HepG2 (cell line): ENCODE results near the gene GLDN. TPM values are rescaled to one million over a fixed set of nuclear protein-coding genes. Genes with fewer than 3 reads are reported as not detected.

Source experiments
- FOXC1 ChIP-seq: sonication (generic); formaldehyde crosslinking; IDR thresholded peaks from 2 replicates; pipeline ENCODE4 v1.8.0; 2022; ENCODE audit warnings: mild to moderate bottlenecking, missing genetic modification reagents, borderline replicate concordance
- HMG20A ChIP-seq: IDR thresholded peaks from 2 replicates; pipeline ENCODE4 v1.6.1; 2016; ENCODE audit warnings: borderline replicate concordance
- LCORL ChIP-seq, 2 experiments: fragments of 450-650 bp in 1 of 2; sonication (generic) in 1 of 2; formaldehyde crosslinking in 1 of 2; IDR thresholded peaks; 2 replicates each; pipeline versions ENCODE4 v1.5.0 to v1.6.1; 2017 to 2020; ENCODE audit warnings: antibody characterized with exemption in 1 of 2, missing genetic modification reagents in 1 of 2
- PRMT3 ChIP-seq: sonication (generic); formaldehyde crosslinking; IDR thresholded peaks from 2 replicates; pipeline ENCODE4 v1.8.1; 2022; ENCODE audit warnings: low read depth, mild to moderate bottlenecking, moderate library complexity, missing genetic modification reagents, borderline replicate concordance
- RAD51 ChIP-seq: fragments of 450-650 bp; IDR thresholded peaks from 2 replicates; pipeline ENCODE4 v1.6.1; 2016; ENCODE audit warnings: borderline replicate concordance
- RBM22 ChIP-seq: fragments of 200-400 bp; formaldehyde crosslinking; optimal IDR thresholded peaks from 2 replicates; pipeline ENCODE3; 2017; ENCODE audit warnings: mild to moderate bottlenecking, low read length, moderate library complexity
- SCMH1 ChIP-seq: sonication (generic); formaldehyde crosslinking; IDR thresholded peaks from 2 replicates; pipeline ENCODE4 v1.9.0; 2021; ENCODE audit warnings: missing genetic modification reagents, mild to moderate bottlenecking, borderline replicate concordance
- SOX5 ChIP-seq: IDR thresholded peaks from 2 replicates; pipeline ENCODE4 v1.6.1; 2016; ENCODE audit warnings: borderline replicate concordance
- TBX3 ChIP-seq: fragments of 450-650 bp; IDR thresholded peaks from 2 replicates; pipeline ENCODE4 v1.6.1; 2017; ENCODE audit warnings: antibody characterized with exemption, mild to moderate bottlenecking, inconsistent platforms, borderline replicate concordance
- TRIM24 ChIP-seq: sonication (generic); formaldehyde crosslinking; IDR thresholded peaks from 2 replicates; pipeline ENCODE4 v1.8.0; 2022; ENCODE audit warnings: mild to moderate bottlenecking, missing genetic modification reagents
- U2AF2 ChIP-seq: fragments of 200-400 bp; formaldehyde crosslinking; IDR thresholded peaks from 2 replicates; pipeline ENCODE4 v1.6.1; 2017; ENCODE audit warnings: low read depth, mild to moderate bottlenecking, low read length
- YEATS4 ChIP-seq: sonication (generic); formaldehyde crosslinking; IDR thresholded peaks from 2 replicates; pipeline ENCODE4 v1.4.0; 2020; ENCODE audit warnings: missing genetic modification reagents, borderline replicate concordance
- ZFYVE20 ChIP-seq: sonication (generic); formaldehyde crosslinking; IDR thresholded peaks from 2 replicates; pipeline ENCODE4 v1.8.0; 2023; ENCODE audit warnings: low read depth, mild to moderate bottlenecking, moderate library complexity, missing genetic modification reagents, borderline replicate concordance
- ZNF333 ChIP-seq: sonication (generic); formaldehyde crosslinking; IDR thresholded peaks from 2 replicates; pipeline ENCODE4 v1.4.0; 2020; ENCODE audit warnings: mild to moderate bottlenecking, missing genetic modification reagents, borderline replicate concordance
- ZNF850 ChIP-seq: sonication (generic); formaldehyde crosslinking; conservative IDR thresholded peaks from 2 replicates; pipeline ENCODE4 v1.9.0; 2021; ENCODE audit warnings: mild to moderate bottlenecking, missing genetic modification reagents
- polyA plus RNA-seq, 8 experiments: library from polyadenylated mRNA; depleted of rRNA in 3 of 8; stranded (reverse) in 7 of 8; unstranded in 1 of 8; fragments of >200 nt; fragmentation: Illumina TruSeq in 4 of 8; extraction: Trizol in 4 of 8; gene quantifications; 2 replicates each; pipeline versions ENCODE4 v1.2.1 to v1.2.3, GENCODE V29; 2011 to 2016; ENCODE audit warnings: low read depth in 4 of 8, missing spikeins in 1 of 8, mixed read lengths in 1 of 8; ENCODE audit not compliant: insufficient read depth in 1 of 8
- total RNA-seq, 5 experiments: library from RNA; depleted of rRNA; stranded (reverse); fragments of >200 nt; fragmentation: Illumina TruSeq; extraction: Trizol; gene quantifications; 2 replicates each; pipeline ENCODE4 v1.2.3, GENCODE V29; 2016; ENCODE audit warnings: low read depth in 1 of 5
- TF ChIP-seq, protein P1 (sequence below): sonication (generic); formaldehyde crosslinking; IDR thresholded peaks from 2 replicates; pipeline ENCODE4 v1.4.0; 2020; ENCODE audit warnings: mild to moderate bottlenecking, missing genetic modification reagents, borderline replicate concordance
- TF ChIP-seq, protein P2 (sequence below): sonication (generic); IDR thresholded peaks from 2 replicates; pipeline ENCODE4 v1.6.1; 2016; ENCODE audit warnings: low read depth, borderline replicate concordance
- TF ChIP-seq, protein P3 (sequence below): sonication (generic); formaldehyde crosslinking; IDR thresholded peaks from 2 replicates; pipeline ENCODE4 v1.8.1; 2023; ENCODE audit warnings: mild to moderate bottlenecking, missing genetic modification reagents

GLDN gene
- total and polyA plus RNA-seq, 2 of the 13 experiments (the other 11 are each of a cell fraction or from before 2014, with no cell fraction given) = 0.86 to 1.0 TPM

- peak; percentile 48; the same call in 1 of the 2 replicates for TF ChIP-seq TBX3
- TF ChIP-seq, protein P1, sequence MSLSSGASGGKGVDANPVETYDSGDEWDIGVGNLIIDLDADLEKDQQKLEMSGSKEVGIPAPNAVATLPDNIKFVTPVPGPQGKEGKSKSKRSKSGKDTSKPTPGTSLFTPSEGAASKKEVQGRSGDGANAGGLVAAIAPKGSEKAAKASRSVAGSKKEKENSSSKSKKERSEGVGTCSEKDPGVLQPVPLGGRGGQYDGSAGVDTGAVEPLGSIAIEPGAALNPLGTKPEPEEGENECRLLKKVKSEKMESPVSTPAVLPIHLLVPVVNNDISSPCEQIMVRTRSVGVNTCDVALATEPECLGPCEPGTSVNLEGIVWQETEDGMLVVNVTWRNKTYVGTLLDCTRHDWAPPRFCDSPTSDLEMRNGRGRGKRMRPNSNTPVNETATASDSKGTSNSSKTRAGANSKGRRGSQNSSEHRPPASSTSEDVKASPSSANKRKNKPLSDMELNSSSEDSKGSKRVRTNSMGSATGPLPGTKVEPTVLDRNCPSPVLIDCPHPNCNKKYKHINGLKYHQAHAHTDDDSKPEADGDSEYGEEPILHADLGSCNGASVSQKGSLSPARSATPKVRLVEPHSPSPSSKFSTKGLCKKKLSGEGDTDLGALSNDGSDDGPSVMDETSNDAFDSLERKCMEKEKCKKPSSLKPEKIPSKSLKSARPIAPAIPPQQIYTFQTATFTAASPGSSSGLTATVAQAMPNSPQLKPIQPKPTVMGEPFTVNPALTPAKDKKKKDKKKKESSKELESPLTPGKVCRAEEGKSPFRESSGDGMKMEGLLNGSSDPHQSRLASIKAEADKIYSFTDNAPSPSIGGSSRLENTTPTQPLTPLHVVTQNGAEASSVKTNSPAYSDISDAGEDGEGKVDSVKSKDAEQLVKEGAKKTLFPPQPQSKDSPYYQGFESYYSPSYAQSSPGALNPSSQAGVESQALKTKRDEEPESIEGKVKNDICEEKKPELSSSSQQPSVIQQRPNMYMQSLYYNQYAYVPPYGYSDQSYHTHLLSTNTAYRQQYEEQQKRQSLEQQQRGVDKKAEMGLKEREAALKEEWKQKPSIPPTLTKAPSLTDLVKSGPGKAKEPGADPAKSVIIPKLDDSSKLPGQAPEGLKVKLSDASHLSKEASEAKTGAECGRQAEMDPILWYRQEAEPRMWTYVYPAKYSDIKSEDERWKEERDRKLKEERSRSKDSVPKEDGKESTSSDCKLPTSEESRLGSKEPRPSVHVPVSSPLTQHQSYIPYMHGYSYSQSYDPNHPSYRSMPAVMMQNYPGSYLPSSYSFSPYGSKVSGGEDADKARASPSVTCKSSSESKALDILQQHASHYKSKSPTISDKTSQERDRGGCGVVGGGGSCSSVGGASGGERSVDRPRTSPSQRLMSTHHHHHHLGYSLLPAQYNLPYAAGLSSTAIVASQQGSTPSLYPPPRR (CRISPR knock-in tag) = peak; percentile 22; the same call in 1 of the 2 replicates
- TF ChIP-seq RBM22 = no peak
- TF ChIP-seq ZNF333 (CRISPR knock-in tag) = no peak
- TF ChIP-seq RAD51 = no peak
- TF ChIP-seq, protein P2, sequence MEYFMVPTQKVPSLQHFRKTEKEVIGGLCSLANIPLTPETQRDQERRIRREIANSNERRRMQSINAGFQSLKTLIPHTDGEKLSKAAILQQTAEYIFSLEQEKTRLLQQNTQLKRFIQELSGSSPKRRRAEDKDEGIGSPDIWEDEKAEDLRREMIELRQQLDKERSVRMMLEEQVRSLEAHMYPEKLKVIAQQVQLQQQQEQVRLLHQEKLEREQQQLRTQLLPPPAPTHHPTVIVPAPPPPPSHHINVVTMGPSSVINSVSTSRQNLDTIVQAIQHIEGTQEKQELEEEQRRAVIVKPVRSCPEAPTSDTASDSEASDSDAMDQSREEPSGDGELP = peak; percentile 86; the same call in 1 of the 2 replicates
- TF ChIP-seq, protein P3, sequence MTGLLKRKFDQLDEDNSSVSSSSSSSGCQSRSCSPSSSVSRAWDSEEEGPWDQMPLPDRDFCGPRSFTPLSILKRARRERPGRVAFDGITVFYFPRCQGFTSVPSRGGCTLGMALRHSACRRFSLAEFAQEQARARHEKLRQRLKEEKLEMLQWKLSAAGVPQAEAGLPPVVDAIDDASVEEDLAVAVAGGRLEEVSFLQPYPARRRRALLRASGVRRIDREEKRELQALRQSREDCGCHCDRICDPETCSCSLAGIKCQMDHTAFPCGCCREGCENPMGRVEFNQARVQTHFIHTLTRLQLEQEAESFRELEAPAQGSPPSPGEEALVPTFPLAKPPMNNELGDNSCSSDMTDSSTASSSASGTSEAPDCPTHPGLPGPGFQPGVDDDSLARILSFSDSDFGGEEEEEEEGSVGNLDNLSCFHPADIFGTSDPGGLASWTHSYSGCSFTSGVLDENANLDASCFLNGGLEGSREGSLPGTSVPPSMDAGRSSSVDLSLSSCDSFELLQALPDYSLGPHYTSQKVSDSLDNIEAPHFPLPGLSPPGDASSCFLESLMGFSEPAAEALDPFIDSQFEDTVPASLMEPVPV (CRISPR knock-in tag) = no peak
- no peak for TF ChIP-seq PRMT3 (CRISPR knock-in tag)
- no peak for TF ChIP-seq LCORL (IDR thresholded peaks at IDR 0.05)
- TF ChIP-seq LCORL (CRISPR knock-in tag; IDR thresholded peaks at IDR 0.05) = peak; percentile 57
- 0 out of 2 replicates have a peak, but pooled peaks have one; percentile 47 for TF ChIP-seq FOXC1 (CRISPR knock-in tag)
- TF ChIP-seq ZFYVE20 = no peak
- no peak for TF ChIP-seq SCMH1 (CRISPR knock-in tag)
- TF ChIP-seq SOX5 (CRISPR knock-in tag) = peak; percentile 81
- no peak for TF ChIP-seq ZNF850 (CRISPR knock-in tag)
- peak; percentile 40; the same call in 1 of the 2 replicates for TF ChIP-seq YEATS4 (CRISPR knock-in tag)
- no peak for TF ChIP-seq TRIM24 (CRISPR knock-in tag)
- no peak for TF ChIP-seq U2AF2
- TF ChIP-seq HMG20A (CRISPR knock-in tag) = peak; percentile 65; the same call in 1 of the 2 replicates
Measured at GRCh38 chr15:51312166-51313073, 29.0 kb upstream of the GLDN start (continued).
